ENCODE measurements around the gene RAI1.

DNA sequence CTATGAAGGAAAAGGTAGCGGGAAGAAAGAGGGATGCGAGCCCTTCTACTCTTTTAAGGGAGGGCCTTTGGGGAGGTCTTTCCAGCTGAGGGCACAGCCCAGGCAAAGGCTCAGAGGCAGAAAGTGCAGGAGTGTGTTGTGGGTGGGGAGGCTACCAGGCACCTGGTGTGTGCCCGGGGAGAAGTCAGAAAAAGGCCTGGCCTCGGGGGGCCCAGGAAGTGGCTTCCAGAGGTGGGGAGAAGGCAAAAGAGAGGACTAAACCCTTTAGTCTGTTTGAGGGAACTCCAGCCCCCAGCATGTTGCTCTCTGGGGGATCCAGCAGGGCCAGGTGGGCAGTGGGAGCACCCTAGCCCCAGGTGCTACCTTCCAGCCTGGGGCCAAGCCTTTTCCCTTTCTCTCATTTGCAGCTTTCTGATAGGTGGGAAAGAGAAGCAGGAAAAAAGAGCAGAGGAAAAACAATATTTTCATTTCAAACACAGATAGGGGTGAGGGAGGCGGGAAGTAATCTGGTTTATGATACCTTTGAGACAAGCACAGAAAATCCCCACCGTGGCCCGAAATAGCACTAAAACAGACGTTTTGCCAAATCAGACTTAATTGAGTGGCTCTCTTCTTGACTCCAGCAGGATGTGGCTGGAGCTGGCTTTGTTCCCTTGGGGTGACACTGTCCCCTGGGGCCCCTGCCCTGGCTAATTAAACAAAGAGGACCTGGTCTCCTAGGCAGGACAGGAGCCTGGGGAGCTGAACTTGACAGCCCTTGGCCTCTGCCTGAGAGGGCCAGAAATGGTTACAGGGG lies 10.4 kb downstream of the RAI1 start:
- TF ChIP-seq SREBF2 (IDR thresholded peaks at IDR 0.05) (no peak), POLR2AphosphoS2 (conservative IDR thresholded peaks at IDR 0.05; ENCODE audit: low read length) (no peak), HEYL (CRISPR knock-in tag; IDR thresholded peaks at IDR 0.05) (no peak), NFE2L2 (conservative IDR thresholded peaks at IDR 0.05; ENCODE audit: low read length) (no peak), KDM1A (IDR thresholded peaks at IDR 0.05; ENCODE audit: low read depth) (no peak), POLR2A (IDR thresholded peaks at IDR 0.05; ENCODE audit: low read length) (no peak), TP53 (CRISPR knock-in tag; IDR thresholded peaks at IDR 0.05) (no peak), ZC3H11A (IDR thresholded peaks at IDR 0.05) (no peak), RFX5 (IDR thresholded peaks at IDR 0.05) (no peak), CEBPB (IDR thresholded peaks at IDR 0.05) (no peak)
- TF ChIP-seq, protein P1, sequence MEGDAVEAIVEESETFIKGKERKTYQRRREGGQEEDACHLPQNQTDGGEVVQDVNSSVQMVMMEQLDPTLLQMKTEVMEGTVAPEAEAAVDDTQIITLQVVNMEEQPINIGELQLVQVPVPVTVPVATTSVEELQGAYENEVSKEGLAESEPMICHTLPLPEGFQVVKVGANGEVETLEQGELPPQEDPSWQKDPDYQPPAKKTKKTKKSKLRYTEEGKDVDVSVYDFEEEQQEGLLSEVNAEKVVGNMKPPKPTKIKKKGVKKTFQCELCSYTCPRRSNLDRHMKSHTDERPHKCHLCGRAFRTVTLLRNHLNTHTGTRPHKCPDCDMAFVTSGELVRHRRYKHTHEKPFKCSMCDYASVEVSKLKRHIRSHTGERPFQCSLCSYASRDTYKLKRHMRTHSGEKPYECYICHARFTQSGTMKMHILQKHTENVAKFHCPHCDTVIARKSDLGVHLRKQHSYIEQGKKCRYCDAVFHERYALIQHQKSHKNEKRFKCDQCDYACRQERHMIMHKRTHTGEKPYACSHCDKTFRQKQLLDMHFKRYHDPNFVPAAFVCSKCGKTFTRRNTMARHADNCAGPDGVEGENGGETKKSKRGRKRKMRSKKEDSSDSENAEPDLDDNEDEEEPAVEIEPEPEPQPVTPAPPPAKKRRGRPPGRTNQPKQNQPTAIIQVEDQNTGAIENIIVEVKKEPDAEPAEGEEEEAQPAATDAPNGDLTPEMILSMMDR (IDR thresholded peaks at IDR 0.05) = no peak
- TF ChIP-seq, protein P2, sequence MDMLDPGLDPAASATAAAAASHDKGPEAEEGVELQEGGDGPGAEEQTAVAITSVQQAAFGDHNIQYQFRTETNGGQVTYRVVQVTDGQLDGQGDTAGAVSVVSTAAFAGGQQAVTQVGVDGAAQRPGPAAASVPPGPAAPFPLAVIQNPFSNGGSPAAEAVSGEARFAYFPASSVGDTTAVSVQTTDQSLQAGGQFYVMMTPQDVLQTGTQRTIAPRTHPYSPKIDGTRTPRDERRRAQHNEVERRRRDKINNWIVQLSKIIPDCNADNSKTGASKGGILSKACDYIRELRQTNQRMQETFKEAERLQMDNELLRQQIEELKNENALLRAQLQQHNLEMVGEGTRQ (IDR thresholded peaks at IDR 0.05) = no peak

Data from A549 (cell line).